ENCODE measurements around the gene TCF23.

TCF23 gene

GRCh38 chr2:27147935-27148334, 869 bp upstream of the TCF23 start:
- peaks cover 3% of the 10 kb centered on the region for H3K9me3 ChIP-seq (ENCODE audit: control insufficient read depth, low read length)
- no peak overlapping the region for H3K18ac ChIP-seq (ENCODE audit: low read depth in 1 of 2, low read length in 2 of 2)
- no peak overlapping the region for H3K4me2 ChIP-seq (ENCODE audit: low read length, poor library complexity, severe bottlenecking)
- H3K27ac ChIP-seq (ENCODE audit: low read length, poor library complexity, severe bottlenecking), result no peak overlapping the region
- no peak for DNase-seq
- no peak overlapping the region for H3K4me3 ChIP-seq (ENCODE audit: insufficient read depth in 1 of 2, low read depth in 1 of 2, low read length in 2 of 2)
- H3K27me3 ChIP-seq (ENCODE audit: control insufficient read depth in 1 of 2, insufficient read depth in 1 of 2, low read length in 2 of 2), result peaks cover 29 to 30% of the 10 kb centered on the region in 2 experiments
- H2BK5ac ChIP-seq (ENCODE audit: low read depth, low read length, poor library complexity, severe bottlenecking), result no peak overlapping the region
- peaks cover 2% of the 10 kb centered on the region for H3K4me1 ChIP-seq (ENCODE audit: control insufficient read depth, insufficient read depth, low read depth, low read length)
- H3K79me1 ChIP-seq (replicated peaks; ENCODE audit: low read length, poor library complexity, severe bottlenecking), result no peaks in the 10 kb centered on the region
- H4K8ac ChIP-seq (ENCODE audit: low read length), result no peak overlapping the region
- 86% methylated on average over 7 of the region's 8 CpGs for WGBS
- no peak overlapping the region for H2AK5ac ChIP-seq (ENCODE audit: low read length, severe bottlenecking)
- H3K4ac ChIP-seq (ENCODE audit: low read depth in 1 of 2, low read length in 2 of 2), result no peak overlapping the region
- no peak overlapping the region for H2BK12ac ChIP-seq (ENCODE audit: low read length in 2 of 2)
- no peak overlapping the region for H4K91ac ChIP-seq (ENCODE audit: low read length)
- H2BK120ac ChIP-seq (ENCODE audit: low read depth, low read length), result no peak overlapping the region
- H3K9ac ChIP-seq (ENCODE audit: low read length), result no peak overlapping the region
- no peak overlapping the region for H3K14ac ChIP-seq (ENCODE audit: low read length in 2 of 2)
- H2AFZ ChIP-seq (ENCODE audit: low read depth, low read length), result no peak overlapping the region
- no peak overlapping the region for H2BK15ac ChIP-seq (ENCODE audit: low read depth, poor library complexity, severe bottlenecking)
- H3K23ac ChIP-seq (ENCODE audit: low read length in 2 of 2), result no peak overlapping the region
- no peaks in the 10 kb centered on the region for H3K36me3 ChIP-seq (ENCODE audit: control insufficient read depth in 1 of 2, insufficient read depth in 2 of 2, low read depth in 1 of 2, low read length in 2 of 2)

- Histone ChIP-seq H2AK5ac (ENCODE audit: low read length, severe bottlenecking) (no peak overlapping the region), H3K18ac (ENCODE audit: low read depth in 1 of 2, low read length in 2 of 2) (no peak overlapping the region), H2BK15ac (ENCODE audit: low read depth, poor library complexity, severe bottlenecking) (no peak overlapping the region), H3K14ac (ENCODE audit: low read length in 2 of 2) (no peak overlapping the region), H3K27me3 (ENCODE audit: control insufficient read depth in 1 of 2, insufficient read depth in 1 of 2, low read length in 2 of 2) (peaks cover 22 to 26% of the 10 kb centered on the region in 2 experiments), H3K79me1 (replicated peaks; ENCODE audit: low read length, poor library complexity, severe bottlenecking) (no peaks in the 10 kb centered on the region), H3K36me3 (ENCODE audit: control insufficient read depth in 1 of 2, insufficient read depth in 2 of 2, low read depth in 1 of 2, low read length in 2 of 2) (no peaks in the 10 kb centered on the region), H3K4me3 (ENCODE audit: insufficient read depth in 1 of 2, low read depth in 1 of 2, low read length in 2 of 2) (no peak overlapping the region), H2AFZ (ENCODE audit: low read depth, low read length) (no peak overlapping the region), H3K4me1 (ENCODE audit: control insufficient read depth, insufficient read depth, low read depth, low read length) (peaks cover 2% of the 10 kb centered on the region), H2BK5ac (ENCODE audit: low read depth, low read length, poor library complexity, severe bottlenecking) (peak overlapping the region; percentile 25), H3K4me2 (ENCODE audit: low read length, poor library complexity, severe bottlenecking) (no peak overlapping the region), H3K23ac (ENCODE audit: low read length in 2 of 2) (no peak overlapping the region), H4K91ac (ENCODE audit: low read length) (no peak overlapping the region), H3K9ac (ENCODE audit: low read length) (no peak overlapping the region), H2BK12ac (ENCODE audit: low read length in 2 of 2) (no peak overlapping the region), H3K9me3 (ENCODE audit: control insufficient read depth, low read length) (no peaks in the 10 kb centered on the region), H3K4ac (ENCODE audit: low read depth in 1 of 2, low read length in 2 of 2) (no peak overlapping the region), H3K27ac (ENCODE audit: low read length, poor library complexity, severe bottlenecking) (no peak overlapping the region), H2BK120ac (ENCODE audit: low read depth, low read length) (no peak overlapping the region), H4K8ac (ENCODE audit: low read length) (no peak overlapping the region)
- WGBS, result 90% methylated on average over 28 of the region's 29 CpGs
- no peak for DNase-seq
These were observed 984 bp downstream of the TCF23 start for GRCh38 chr2:27149570-27150405.

GRCh38 chr2:27150639-27151230, 1.9 kb downstream of the TCF23 start:
- H3K18ac ChIP-seq (ENCODE audit: low read depth in 1 of 2, low read length in 2 of 2), result no peak overlapping the region
- no peak overlapping the region for H4K8ac ChIP-seq (ENCODE audit: low read length)
- no peak overlapping the region for H2AFZ ChIP-seq (ENCODE audit: low read depth, low read length)
- H3K4me3 ChIP-seq (ENCODE audit: insufficient read depth in 1 of 2, low read depth in 1 of 2, low read length in 2 of 2), result no peak overlapping the region
- DNase-seq, result no peak
- 84% methylated on average over 6 of the region's 8 CpGs for WGBS
- no peak overlapping the region for H2BK15ac ChIP-seq (ENCODE audit: low read depth, poor library complexity, severe bottlenecking)
- H3K14ac ChIP-seq (ENCODE audit: low read length in 2 of 2), result no peak overlapping the region
- no peak overlapping the region for H2AK5ac ChIP-seq (ENCODE audit: low read length, severe bottlenecking)
- peaks cover 22 to 26% of the 10 kb centered on the region in 2 experiments for H3K27me3 ChIP-seq (ENCODE audit: control insufficient read depth in 1 of 2, insufficient read depth in 1 of 2, low read length in 2 of 2)
- no peaks in the 10 kb centered on the region for H3K36me3 ChIP-seq (ENCODE audit: control insufficient read depth in 1 of 2, insufficient read depth in 2 of 2, low read depth in 1 of 2, low read length in 2 of 2)
- H3K9ac ChIP-seq (ENCODE audit: low read length), result no peak overlapping the region
- H3K23ac ChIP-seq (ENCODE audit: low read length in 2 of 2), result peak overlapping the region in 1 of 2 experiments; percentile 67
- H4K91ac ChIP-seq (ENCODE audit: low read length), result no peak overlapping the region
- H2BK5ac ChIP-seq (ENCODE audit: low read depth, low read length, poor library complexity, severe bottlenecking), result no peak overlapping the region
- H3K79me1 ChIP-seq (replicated peaks; ENCODE audit: low read length, poor library complexity, severe bottlenecking), result no peaks in the 10 kb centered on the region
- H2BK12ac ChIP-seq (ENCODE audit: low read length in 2 of 2), result no peak overlapping the region
- H3K27ac ChIP-seq (ENCODE audit: low read length, poor library complexity, severe bottlenecking), result no peak overlapping the region
- no peaks in the 10 kb centered on the region for H3K9me3 ChIP-seq (ENCODE audit: control insufficient read depth, low read length)
- peaks cover 2% of the 10 kb centered on the region for H3K4me1 ChIP-seq (ENCODE audit: control insufficient read depth, insufficient read depth, low read depth, low read length)
- no peak overlapping the region for H2BK120ac ChIP-seq (ENCODE audit: low read depth, low read length)
- H3K4me2 ChIP-seq (ENCODE audit: low read length, poor library complexity, severe bottlenecking), result no peak overlapping the region
- H3K4ac ChIP-seq (ENCODE audit: low read depth in 1 of 2, low read length in 2 of 2), result no peak overlapping the region

GRCh38 chr2:27152102-27152795, 3.4 kb downstream of the TCF23 start:
- no peak overlapping the region for H3K4me2 ChIP-seq (ENCODE audit: low read length, poor library complexity, severe bottlenecking)
- 83% methylated on average over 7 of the region's 8 CpGs for WGBS

More at GRCh38 chr2:27152102-27152795, 3.4 kb downstream of the TCF23 start:
- no peaks in the 10 kb centered on the region for H3K9me3 ChIP-seq (ENCODE audit: control insufficient read depth, low read length)
- H3K27ac ChIP-seq (ENCODE audit: low read length, poor library complexity, severe bottlenecking), result no peak overlapping the region
- H2BK5ac ChIP-seq (ENCODE audit: low read depth, low read length, poor library complexity, severe bottlenecking), result no peak overlapping the region
- no peak overlapping the region for H2BK12ac ChIP-seq (ENCODE audit: low read length in 2 of 2)
- H3K18ac ChIP-seq (ENCODE audit: low read depth in 1 of 2, low read length in 2 of 2), result no peak overlapping the region
- H3K9ac ChIP-seq (ENCODE audit: low read length), result no peak overlapping the region
- no peak overlapping the region for H2AFZ ChIP-seq (ENCODE audit: low read depth, low read length)
- H3K36me3 ChIP-seq (ENCODE audit: control insufficient read depth in 1 of 2, insufficient read depth in 2 of 2, low read depth in 1 of 2, low read length in 2 of 2), result no peaks in the 10 kb centered on the region
- no peak overlapping the region for H2BK120ac ChIP-seq (ENCODE audit: low read depth, low read length)
- no peak overlapping the region for H3K14ac ChIP-seq (ENCODE audit: low read length in 2 of 2)
- no peak overlapping the region for H2AK5ac ChIP-seq (ENCODE audit: low read length, severe bottlenecking)
- no peak overlapping the region for H4K8ac ChIP-seq (ENCODE audit: low read length)
- H3K79me1 ChIP-seq (replicated peaks; ENCODE audit: low read length, poor library complexity, severe bottlenecking), result no peaks in the 10 kb centered on the region
- DNase-seq, result no peak
- H3K27me3 ChIP-seq (ENCODE audit: control insufficient read depth in 1 of 2, insufficient read depth in 1 of 2, low read length in 2 of 2), result peaks cover 22 to 26% of the 10 kb centered on the region in 2 experiments
- H3K4me1 ChIP-seq (ENCODE audit: control insufficient read depth, insufficient read depth, low read depth, low read length), result peaks cover 2% of the 10 kb centered on the region
- H2BK15ac ChIP-seq (ENCODE audit: low read depth, poor library complexity, severe bottlenecking), result no peak overlapping the region
- no peak overlapping the region for H3K4ac ChIP-seq (ENCODE audit: low read depth in 1 of 2, low read length in 2 of 2)
- no peak overlapping the region for H3K4me3 ChIP-seq (ENCODE audit: insufficient read depth in 1 of 2, low read depth in 1 of 2, low read length in 2 of 2)
- H4K91ac ChIP-seq (ENCODE audit: low read length), result no peak overlapping the region
- no peak overlapping the region for H3K23ac ChIP-seq (ENCODE audit: low read length in 2 of 2)
